ENCODE measurements around the gene PSG6.
"Not testable (repeated sequence)": the region's sequence is repeated elsewhere in the genome, so short reads cannot be mapped to it uniquely, and the experiment has no call there.

- TF ChIP-seq RFX5 (IDR thresholded peaks at IDR 0.05; ENCODE audit: low read depth, low read length); POLR2A (IDR thresholded peaks at IDR 0.05; ENCODE audit: low read depth, low read length); CTCF (conservative IDR thresholded peaks at IDR 0.05; ENCODE audit: low read depth, low read length): not testable (repeated sequence)
These were observed 33.8 kb upstream of the PSG6 start for GRCh38 chr19:42951476-42951875.

Measured in IMR-90 (cell line).